Upper lobe of left lung (tissue), 4 donors: ENCODE measurements around the gene DIDO1.

Experiments used
- EP300 ChIP-seq, 4 donors: sonication (generic); formaldehyde crosslinking; IDR thresholded peaks; one replicate each; pipeline ENCODE4 v1.5.1; 2017; ENCODE audit warnings: antibody characterized with exemption in 4 of 4, control low read depth in 2 of 4
- POLR2A ChIP-seq, 4 donors: fragments of 450-650 bp; IDR thresholded peaks; one replicate each; pipeline ENCODE4 v1.5.1; 2016 to 2017; ENCODE audit warnings: antibody characterized with exemption in 4 of 4, mild to moderate bottlenecking in 2 of 4

DNA sequence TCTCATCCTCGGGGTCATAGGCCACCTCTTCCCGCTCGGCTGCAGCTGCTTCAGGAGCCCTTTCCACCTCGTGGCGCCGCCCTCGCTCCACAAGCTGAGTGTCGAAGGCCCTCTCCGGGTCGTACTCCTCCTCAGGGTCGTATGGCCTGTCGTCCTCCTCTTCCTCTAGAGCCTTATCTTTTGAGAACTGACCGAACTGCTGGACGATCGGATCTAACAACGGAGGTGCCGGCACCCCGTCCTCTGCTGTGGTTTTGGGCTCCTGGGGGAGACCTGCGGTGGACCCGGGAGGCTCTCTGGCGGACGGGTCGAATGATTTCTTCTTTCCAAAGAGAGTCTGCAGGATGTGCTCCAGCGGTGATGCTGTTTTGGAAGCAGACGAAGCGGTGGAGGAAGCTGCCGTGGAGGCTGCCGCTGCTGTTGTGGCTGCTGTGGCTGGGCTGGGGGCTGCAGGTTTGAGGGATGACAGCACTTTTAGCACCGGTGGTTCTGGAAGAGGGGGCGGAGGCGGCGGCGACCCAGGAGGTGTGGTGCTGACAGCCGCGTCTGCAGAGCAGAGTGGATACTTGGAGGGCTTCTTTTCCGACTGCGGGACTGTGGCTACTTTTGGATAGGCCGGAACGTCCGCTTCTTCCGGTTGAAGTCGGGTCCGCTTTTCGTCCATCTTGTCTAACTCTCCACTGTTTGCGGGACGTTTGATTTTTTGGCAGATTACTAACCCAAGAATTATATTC, 44.5 kb downstream of the DIDO1 start:
- TF ChIP-seq POLR2A (IDR thresholded peaks at IDR 0.05) (no peak), EP300 (IDR thresholded peaks at IDR 0.05) (no peak)
